GM21825 (cell line): ENCODE results near the gene CAMSAP1.
"Not testable (repeated sequence)": the region's sequence is repeated elsewhere in the genome, so short reads cannot be mapped to it uniquely, and the experiment has no call there.

Source experiments
- ATAC-seq: cut with Tn5 transposase; IDR thresholded peaks from one replicate; pipeline ENCODE4 v1.9.1; 2021; ENCODE audit warnings: mild to moderate bottlenecking, moderate library complexity; ENCODE audit not compliant: unreplicated experiment

The CAMSAP1 gene

DNA sequence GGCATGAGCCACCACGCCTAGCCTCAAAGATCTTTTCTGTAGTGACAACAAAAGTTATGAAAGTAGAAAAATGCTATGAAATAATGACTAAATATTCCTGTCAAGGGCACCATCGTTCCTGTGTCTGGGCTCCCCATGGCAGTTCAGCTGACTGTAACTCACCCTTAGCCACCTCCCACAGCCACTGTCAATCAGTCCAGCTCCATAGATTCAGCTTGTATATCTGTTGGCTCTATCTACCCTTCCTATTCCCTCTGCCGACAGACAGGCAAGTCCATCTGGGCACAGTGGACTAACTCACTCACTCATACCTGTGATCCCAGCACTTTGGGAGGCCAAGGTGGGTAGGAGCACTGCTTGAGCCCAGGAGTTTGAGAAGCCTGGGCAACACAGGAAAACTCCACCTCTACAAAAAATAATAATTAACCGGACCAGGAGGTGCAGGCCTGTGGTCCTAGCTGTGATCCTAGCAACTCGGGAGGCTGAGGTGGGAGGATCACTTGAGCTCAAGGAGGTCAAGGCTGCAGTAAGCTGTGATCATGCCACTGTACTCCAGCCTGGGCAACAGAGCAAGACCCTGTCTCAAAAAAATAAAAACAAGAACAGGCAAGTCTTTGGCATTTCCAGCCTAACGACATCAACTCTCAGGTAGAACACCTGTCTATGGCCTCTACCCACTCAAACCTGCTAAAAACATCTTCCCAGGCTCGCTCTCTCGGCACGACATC is 6.2 kb downstream of the CAMSAP1 start:
- ATAC-seq = no peak

DNA sequence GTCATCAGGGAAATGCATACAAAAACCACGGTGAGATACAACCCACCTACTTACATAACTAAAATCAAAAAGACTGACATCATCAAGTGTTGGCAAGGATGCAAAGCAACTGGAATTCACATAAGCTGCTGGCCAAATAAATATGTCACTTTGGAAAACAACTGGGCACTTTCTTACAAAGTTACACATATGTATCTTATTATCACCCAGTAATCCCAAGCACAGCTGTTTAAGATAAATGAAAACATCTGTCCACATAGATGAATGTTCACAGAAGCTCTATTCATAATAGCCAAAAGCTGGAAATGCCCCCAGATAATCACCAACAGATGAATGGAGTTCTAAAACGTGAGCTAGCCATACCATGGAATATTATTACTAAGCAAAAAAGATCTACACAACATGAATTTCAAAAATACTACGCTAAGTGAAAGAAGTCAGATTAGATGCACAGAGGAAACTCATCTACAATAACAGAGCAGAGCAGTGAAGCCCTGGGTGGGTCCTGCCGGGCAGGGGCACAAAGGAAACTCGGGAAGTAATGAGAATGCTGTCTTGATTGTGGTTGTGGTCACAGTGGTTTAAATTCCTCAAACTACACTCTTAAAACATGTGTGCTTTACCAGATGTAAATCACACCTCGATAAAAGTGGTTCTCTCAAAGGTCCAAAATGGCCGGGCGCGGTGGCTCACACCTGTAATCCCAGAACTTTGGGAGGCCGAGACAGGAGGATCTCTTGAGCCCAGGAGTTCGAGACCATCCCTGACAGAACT is 8.5 kb downstream of the CAMSAP1 start:
- ATAC-seq = no peak

DNA sequence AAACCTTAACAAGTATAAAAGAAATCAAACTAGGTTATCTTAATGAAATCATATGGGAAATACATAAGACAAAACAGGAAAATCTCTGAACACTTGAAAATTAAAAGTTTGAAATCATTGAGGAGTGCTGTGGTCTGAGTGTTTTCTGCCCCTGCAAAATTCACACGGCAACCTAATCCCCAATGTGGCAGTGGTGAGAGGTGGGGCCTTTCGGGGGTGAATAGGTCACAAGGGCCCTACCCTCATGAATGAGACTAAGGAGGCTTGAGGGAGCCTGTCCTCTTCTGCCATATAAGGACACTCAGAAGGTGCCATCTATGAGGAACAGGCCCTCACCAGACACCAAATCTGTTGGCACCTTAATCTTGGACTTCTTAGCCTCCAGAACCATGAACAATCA is 10.7 kb downstream of the CAMSAP1 start:
- ATAC-seq = no peak

DNA sequence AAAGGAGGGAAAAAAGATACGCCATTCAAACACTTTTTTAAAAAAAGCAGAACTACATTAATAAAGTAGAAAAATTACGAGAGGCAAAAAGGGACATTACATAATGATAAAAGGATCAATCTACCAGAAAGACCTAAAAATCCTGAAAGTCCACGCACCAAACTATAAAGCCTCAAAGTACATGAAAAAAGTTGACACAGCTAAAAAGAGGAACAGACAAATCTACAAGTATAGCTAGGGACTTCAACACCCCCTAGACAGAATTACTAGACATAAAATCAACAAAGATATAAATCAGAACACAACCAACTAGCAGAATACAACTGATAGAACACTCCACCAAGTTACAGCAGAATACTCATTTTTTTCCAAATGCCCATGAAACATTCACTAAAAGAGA is 11.1 kb downstream of the CAMSAP1 start:
- ATAC-seq = no peak

DNA sequence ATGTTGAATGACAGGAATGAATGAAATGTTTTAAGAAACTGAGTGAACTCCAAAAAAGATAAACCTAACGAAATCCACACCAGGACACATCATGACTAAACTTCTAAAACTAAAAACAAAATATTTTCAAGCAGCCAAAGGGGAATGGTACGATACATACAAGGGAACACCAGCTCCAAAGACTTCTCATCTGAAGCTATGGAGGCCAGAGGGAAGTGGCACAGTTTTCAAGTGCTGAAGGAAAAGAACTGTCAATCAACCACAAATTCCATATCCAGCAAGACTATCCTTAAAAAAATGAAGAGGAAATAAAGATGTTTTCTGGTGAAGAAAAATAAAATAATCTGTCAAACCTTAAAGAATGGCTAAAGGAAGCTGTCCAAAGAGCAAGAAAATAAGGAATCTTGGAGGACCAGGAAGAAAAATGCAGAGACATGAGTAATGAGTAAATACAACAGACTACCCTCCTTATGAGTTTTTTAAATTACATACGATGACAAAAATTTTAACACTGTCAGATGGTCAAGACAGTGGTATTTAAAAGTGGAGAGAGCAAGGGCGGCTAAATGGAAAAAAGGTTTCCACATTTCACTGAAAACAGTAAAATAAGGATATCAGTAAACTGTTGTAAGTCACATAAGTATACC is 12.0 kb downstream of the CAMSAP1 start:
- ATAC-seq = no peak

DNA sequence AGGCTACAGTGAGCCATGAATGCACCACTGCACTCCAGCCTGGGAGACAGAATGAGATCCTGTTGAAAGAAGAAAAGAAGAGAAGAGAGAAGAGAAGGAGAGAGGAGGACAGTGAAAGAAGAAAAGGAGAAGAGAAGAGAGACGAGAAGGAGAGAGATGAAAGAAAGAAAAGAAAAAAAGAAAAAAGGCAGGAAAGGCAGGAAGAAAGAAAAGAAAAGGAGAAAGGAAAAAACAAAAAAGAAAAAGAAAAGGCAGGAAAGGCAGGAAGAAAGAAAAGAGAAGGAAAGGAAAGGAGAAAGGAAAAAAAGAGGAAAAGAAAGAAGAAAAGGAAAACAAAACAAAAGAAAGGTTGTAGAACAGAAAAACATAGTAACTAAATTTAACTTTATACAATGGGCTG is 14.2 kb downstream of the CAMSAP1 start:
- no peak for ATAC-seq

DNA sequence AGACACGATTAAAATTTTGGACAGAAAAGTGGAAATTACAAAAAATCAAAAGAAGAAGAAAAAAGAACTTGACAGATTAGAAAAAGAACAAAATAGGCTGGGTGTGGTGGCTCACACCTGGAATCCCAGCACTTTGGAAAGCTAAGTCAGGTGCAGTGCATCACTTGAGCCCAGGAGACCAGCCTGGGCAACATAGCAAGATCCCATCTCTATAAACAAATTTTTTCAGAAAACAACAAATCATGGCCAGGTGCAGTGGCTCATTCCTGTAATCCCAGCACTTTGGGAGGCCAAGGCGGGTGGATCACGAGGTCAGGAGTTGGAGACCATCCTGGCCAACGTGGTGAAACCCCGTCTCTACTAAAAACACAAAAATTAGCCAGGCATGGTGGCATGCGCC is 15.0 kb downstream of the CAMSAP1 start:
- not testable (repeated sequence) for ATAC-seq

DNA sequence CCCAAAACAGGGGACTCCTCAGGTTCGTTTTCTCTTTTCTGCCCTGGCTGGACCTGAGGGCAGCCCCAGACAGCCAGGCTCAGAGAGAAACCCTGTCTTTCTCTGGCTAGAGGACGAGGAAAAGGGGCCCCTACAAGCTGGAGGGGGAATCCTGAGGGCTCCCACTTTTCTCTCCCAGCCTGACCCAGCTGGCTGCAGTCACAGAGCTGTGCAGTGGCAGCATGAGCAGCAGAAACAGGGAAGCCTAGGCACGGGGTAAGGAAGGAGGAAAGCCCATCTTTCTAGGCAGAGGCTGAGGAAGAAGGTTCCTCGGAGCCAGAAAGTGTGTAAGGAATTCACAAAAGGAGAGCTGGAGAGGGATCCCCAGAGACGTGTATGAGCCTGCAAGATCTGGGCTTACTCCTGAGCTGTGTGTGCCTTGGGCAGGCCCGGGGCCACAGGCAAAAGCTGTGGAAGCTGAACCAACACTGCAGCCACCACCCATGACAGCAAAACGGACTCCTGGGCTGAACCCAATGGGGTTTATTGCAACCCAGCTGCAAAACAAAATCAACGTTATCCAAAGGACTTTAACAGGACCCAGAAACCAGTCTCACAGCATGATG is 16.2 kb downstream of the CAMSAP1 start:
- ATAC-seq = no peak

DNA sequence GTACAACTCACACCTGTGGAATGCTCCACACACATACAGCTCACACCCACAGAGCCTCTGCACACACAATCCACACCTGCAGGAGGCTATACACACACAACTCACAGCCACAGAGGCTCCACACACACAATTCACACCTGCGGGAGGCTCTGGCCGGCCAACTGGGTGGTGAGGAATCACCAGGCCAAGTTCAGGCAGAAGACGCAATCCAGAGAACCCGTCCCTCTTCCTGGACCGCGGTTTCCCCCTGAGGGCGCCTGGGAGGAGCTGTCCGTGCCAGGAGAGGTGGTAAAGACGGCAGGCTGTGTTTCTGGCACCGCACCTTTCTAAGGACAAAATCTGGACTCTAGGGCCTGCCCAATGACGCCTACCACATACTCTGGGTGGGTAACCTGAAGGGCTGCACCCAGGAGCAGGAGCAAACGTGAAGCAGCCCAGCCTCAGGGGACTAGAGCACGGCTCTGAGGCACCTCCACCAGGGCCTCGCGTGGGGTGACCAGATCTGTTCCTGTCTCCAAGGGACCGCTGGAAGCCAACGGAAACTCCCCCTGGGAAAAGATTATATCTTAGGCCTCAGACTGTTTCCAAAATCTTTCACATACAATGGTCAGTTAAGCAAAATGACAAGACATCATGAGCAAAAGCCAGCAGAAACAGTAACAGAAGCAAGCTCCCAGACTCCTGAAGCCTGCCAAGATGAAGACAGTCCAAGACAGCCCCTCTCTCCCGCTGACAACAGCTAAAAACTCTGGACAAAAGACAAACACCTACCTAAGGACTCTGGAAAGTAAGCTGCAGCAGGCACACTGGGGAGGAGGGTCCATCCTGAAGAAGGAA is 16.9 kb downstream of the CAMSAP1 start:
- no peak for ATAC-seq

DNA sequence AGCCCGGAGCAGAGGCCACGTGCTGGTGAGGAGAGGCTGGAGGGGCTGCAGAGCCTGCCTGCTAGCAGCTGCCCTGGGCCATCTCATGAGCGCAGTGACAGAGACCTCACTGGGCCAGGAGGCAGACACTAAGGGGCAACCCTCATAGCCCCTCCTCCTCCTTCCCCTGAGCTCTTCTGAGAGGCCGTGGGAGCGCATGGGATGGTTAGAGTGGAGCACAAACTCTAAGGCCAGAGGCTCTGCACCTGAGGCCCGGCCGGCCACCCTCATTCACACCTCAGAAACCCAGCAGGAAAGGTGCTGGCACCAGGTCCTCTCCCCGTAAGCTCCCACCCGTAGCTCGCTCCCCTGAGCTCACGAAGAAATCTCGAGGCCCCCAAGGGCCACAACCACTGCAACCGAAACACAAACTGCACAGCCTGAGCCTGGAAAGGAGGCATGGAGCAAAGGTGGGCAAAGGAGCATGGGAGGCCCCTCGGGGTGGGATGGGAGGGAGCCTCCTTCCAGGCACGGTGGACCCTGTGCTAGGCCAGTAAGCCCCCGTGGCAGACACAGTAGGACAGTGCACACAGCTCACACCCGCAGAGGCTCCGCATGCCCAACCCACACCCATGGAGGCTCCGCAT is 17.7 kb downstream of the CAMSAP1 start:
- ATAC-seq = no peak

DNA sequence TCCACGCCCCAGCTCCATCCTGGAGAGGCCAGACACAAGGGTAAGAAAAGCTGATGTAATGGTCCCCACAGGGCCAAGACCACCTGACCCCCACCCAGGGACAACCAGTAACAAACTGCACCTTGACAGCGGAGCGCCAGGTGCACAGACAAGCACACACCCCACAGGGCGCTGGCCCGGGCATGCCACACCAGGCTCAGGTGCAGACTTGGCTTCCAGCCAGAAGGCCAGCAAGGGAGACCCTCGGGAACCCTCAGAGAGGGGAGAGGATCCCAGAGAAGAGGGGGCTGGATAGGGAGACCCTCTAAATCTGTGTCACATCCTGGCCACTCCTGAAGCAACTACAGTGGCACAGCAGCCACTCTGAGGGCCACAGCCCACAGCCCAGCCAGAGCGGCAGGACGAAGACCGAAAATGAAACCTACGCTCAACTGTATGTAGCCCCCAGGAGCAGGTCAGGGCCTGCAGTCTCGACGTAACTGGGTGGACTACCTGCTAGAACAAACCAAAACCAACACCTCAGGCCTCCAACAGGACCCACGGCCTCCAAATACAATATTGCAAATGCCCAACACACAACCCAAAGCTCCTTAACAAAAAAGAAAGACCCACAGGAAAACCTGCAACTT is 18.5 kb downstream of the CAMSAP1 start:
- ATAC-seq = no peak

DNA sequence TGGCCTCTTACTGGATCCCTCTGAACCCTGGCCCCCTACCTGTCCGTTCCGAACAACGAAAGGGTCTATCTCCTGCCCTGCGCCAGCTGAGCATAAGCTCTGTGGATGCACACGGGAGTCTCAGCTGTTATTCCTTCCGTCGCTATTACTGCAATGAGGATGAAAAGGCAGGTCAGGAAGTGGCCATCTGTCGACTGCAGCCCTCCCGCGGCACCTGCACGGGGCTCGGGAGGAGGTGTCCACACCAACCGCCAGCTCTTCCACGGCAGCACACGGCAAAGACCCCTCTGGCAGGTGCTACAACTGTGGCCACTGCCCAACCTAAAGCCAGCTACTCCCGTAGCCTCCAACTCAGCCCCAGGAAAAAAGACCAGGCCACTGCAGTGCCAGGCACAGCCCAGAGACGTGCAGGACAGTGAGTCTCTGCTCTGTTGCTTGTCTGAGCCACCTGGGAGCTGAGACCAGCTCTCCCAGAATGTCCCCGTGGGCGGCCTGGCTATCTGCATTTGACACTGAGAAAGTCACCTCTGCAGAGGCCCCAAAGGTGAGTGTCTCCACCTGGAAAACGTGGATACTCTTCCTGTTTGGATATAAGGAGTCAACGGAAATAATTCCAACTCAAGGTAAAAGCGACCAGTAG is 19.1 kb downstream of the CAMSAP1 start:
- ATAC-seq = no peak

DNA sequence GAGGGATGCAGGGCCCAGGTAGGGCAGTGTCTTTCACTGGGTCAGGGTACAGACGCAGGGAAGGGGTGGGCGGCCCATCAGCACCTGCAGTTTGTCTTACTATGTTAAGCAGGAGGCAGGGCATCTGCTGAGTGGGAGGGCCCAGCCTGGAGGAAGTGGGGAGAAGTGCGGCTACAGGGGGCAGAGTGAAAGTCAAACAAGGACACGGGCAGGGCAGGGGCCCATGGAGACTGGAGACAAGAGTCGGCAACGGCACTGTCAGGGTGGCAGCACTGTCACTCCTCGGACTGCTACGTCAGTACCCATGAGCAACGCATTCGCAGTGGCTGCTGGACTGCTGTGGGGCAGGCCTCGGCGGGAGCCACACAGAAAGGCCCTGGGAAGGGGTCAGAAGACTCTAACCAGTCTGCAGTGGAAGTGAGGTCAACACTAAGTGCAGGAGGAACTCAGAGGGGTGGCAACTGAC is 19.7 kb downstream of the CAMSAP1 start:
- ATAC-seq = peak; percentile 71

DNA sequence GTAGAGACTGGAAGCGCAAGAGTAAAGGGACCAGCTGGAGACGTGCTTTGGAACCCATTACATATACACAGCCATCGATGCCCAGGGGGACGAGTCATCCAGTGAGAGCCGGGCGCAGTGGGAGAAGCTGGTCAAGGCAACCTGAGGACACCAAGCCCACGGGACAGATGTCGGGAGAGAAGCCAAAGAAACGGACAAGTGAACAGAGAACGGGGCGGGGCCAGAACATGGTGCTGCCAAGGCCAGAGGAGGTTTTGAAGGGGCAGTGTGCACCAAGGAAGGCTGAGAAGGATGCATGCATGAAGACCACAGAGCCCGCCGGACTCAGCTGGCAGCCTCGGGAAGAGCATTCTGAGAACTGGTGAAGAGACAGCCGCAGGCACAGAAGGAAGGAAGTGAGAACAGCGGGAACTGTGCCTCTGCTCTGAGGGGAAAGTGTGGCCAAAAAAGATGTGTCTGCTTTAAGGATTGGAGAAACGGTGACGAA is 20.3 kb downstream of the CAMSAP1 start:
- peak; percentile 23 for ATAC-seq

DNA sequence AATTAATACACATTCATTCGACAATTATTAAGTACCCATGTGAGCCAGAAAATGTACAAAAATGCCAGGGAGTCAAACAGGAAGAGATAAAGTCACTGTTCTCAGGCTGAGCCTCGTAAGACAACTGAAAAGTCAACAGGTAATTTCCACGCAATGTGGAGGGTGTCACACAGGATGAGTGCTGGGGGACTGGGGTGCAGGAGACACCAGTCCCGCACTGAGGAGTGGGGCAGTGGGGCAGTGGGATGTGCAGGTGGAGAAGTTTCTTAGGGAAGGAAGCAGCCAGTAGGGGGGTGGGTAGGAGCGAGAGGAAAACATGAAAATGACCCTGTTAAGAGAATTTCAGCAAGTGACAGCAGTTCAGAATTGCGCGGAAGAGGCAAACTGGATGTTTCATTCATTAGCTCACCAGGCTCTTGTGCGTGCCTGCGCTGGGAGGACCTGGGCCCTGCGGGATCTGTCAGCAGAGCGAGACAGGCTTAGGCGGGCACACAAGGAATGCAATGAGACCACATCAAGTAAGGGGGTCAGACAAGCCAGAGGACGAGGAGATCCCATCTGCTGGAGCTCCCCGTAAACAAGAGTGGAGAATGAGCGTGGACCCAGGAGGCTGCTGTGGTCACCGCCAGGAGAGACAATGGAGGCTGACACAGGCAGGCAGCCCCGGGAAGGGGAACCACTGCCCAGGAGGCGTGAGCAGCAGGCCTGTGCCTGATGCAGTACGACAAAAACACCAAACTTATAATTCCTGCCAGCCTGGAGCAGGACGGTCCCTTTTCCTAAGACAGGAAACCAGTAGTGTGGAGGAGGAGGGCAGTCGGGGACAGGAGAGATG is 21.0 kb downstream of the CAMSAP1 start:
- no peak for ATAC-seq

DNA sequence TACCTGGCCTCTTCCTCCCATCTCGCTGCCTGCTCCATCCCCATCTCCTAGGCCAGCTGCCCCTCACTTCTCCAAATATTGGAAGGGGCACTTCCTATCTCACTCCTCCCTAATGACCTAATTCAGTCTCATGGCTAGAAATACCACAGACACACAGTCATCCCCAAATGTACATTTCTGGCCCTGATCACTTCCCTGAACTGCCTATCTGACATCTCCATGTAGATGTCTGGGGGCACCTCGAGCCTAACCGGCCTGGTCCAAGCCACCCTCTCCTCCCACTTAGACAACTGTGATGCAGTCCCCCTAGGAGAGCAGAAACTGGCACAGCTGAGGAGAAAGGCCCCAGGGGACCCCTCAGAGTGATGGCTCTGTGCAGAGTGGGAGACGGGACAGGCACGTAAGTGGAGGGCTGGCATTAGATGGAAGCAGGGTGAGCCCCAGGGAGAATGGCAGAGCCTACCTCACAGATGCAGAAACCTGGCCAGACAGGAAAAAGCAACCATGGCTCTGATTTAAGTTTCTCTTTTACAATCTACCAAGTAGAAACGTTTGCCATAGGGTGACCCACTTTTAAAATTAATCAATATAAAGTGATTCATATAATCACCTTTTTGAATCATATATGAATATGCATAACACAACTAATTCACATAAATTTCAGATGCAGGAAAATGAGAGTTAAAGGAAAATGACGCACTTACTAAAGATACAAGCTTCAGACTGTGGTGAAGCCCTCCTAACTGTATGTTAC is 22.1 kb downstream of the CAMSAP1 start:
- ATAC-seq = no peak

DNA sequence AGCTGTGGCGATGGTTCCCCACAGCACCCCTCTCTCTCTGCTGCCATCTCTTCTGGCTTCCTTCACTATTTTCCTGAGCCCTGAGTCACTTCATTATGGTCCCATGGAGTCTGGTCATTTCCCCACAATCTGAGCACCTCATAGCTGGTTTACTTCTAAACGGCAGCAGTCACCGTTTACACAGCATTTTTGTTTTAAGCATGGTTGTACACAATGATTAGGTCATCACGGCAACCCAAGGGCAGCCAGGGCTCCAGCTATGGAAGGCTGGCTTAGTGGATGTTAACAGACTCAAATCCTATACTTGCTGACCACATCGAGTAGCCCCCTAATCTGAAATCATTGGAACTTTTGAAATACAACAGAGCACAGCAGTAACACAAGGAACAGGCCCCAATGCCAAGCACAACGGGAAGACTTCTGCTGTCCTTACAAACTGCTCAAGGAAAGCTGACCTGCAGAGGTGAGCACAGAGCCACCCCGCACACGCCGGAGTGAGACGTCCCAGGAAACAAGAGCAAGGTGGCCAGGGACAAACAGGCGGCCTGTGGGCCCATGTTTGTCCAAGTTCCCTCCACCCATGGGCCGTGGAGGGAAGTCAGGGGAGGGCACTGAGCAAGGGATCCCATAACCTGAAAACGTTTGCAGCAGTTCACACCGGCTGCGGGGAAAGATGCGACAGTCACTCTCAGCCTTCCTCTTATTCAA is 22.9 kb downstream of the CAMSAP1 start:
- no peak for ATAC-seq
